IPS-NIHi7 (cell line): ENCODE data around the gene FCHSD2.
"Not testable (repeated sequence)": the region's sequence is repeated elsewhere in the genome, so short reads cannot be mapped to it uniquely, and the experiment has no call there.

Experiments used
- DNase-seq: peaks from one replicate; pipeline ENCODE4 v3.0.0; 2012; ENCODE audit warnings: mixed read lengths; ENCODE audit errors: extremely low spot score

FCHSD2 gene

DNA sequence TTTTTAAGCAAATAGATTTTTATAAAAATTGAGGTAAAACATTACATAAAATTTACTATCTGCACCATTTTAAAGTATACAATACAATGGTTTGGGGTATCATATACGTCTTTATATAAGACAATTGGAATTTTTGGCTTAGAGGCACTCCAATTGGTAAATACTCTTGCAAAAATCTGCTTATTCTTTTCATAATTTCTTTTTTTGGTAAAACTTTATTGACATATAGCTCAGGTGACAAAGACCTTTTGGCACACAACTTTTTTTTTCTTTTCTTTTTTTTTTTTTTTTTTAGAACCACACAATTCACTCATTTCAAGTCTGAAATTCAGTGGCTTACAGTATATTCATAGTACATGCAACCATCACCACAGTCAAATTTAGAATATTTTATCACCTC lies 270.1 kb downstream of the FCHSD2 start:
- no peak for DNase-seq

DNA sequence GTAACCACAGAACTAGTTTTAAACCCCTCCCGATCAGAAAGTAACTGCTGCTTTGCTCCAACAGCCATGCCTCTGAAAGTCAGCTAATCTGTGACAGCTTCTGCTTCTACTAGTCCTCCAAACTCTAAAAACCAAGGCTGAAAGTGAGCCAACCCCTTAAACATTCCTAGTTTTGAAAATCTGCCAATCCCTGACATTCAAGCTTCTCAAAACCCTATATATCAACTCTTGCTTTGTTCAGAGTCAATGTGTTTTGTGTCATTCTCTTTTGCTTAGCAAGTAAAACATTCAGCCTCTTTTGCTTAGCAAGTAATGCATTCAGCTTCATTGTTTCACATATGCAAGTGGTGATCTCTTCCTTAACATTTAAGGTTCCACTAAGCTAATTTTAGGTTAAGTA lies 271.0 kb downstream of the FCHSD2 start:
- DNase-seq = no peak

DNA sequence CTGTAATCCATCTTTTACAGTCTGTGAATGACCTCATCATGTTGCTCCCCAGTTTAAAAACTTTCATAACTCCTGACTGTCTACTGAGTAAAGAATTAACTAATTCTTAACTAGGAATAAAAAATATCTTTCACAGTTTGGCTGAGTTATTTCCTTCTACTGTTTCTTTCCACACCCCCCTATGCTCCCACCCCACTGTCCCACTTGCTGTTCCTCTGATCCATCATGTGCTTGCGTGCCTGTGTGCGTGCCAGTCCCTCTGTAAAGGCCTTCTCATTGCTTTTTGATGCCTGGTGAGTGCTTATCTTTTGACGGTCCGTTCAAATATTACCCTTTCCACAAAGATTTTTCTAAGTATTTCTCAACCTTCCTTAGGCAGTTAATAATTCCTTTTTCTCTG lies 272.3 kb downstream of the FCHSD2 start:
- DNase-seq = no peak

DNA sequence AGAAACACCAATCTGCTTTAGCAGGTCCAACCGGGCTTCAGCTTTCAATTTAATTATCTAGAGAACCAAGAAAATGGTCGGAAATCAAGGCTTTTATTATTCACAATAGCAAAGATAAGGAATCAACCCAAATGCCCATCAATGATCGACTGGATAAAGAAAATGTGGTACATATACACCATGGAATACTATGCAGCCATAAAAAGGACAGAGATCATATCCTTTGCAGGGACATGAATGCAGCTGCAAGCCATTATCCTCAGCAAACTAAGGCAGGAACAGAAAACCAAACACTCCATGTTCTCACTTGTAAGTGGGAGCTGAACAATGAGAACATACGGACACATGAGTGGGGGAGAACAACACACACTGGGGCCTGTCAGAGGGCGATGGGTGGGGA lies 274.1 kb downstream of the FCHSD2 start:
- no peak for DNase-seq

DNA sequence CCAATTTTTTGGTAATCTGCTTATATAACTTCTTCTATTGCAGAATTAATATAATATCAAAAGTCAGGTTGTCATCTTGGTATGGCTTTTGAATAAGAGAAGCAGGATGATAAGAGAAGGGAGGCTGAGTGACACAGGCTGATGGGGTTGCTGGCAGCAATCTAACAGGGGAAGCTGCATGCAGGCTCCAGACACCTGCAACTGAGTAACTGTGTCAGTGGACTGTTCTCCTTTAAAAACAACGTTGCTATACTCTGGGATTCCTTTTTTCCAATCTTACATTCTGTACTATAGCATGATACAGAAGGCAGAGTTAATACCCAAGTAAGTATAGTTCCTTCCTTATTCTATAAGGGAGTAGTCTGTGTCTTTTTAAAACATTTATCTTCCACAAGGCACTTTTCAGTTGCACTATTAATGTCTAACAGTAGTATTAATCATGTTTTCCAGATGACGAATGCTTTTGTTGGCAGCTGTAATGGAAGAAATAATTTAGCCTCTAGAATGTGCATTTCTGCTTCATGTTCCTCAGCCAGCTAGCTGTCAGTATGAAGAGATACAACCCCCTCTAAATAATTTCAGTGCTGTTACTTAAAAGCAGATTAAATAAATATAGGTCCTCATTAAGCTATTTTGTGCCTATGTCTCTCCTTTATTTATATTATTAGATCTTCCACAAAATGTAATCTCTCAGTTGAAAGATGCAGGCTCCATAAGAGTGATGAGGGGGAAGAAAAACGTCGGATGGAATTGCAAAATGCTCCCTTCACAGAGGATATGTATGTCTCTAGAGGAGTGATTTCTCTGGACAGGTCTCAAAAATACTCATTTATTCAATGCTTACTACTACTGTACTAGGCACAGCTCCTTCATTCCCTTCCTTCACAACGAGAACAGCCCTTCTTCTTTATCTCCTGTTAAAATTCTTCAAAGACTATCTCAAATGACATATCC lies 277.1 kb downstream of the FCHSD2 start:
- no peak for DNase-seq

DNA sequence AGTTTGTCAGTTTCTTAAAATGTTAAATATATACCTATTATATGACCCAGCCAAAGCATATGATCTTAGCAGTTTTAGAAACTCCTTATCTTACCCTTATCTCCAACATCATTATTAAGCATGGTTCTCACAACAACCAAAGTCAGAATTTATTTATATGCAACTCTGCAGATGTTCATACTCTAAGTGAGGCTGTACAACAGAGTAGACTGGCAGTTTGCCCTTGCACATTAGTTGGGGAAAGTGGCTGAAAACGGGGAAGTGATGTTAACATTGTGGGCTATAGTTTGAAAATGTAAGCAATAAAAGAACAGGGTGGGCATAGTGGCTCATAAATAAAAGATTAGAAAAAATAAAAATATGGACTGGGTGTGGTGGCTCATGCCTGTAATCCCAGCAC lies 278.2 kb downstream of the FCHSD2 start:
- no peak for DNase-seq

DNA sequence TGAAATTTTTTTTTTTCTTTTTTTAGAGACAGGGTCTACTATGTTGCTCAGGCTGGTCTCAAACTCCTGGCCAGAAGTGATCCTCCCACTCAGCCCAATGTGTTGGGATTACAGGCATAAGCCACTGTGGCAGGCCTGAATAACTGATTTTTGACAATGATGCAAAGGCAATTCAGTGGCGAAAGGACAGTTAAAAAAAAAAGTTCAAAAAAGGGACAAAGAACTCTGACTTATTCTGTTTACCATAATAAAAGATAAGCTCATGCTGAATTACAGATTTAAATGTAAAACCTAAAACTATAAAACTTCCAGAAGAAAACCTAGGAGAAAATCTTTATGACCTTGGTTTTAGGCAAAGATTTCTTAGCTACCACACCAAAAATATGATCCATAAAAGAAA lies 279.0 kb downstream of the FCHSD2 start:
- no peak for DNase-seq

DNA sequence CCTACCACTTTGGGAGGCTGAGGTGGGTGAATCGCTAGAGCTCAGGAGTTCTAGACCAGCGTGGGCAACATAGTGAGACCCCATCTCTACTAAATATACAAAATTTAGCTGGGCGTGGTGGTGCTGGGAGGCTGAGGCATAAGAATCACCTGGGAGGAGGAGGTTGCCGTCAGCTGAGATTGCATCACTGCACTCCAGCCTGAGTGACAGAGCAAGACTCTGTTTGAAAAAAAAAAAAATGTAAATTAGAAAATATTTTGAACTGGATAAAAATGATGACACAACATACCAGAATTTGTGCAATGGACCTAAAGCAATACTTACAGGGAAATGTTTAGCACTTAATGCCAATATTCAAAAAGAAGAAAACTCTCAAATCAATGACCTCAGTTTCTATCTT lies 281.5 kb downstream of the FCHSD2 start:
- DNase-seq = no peak

DNA sequence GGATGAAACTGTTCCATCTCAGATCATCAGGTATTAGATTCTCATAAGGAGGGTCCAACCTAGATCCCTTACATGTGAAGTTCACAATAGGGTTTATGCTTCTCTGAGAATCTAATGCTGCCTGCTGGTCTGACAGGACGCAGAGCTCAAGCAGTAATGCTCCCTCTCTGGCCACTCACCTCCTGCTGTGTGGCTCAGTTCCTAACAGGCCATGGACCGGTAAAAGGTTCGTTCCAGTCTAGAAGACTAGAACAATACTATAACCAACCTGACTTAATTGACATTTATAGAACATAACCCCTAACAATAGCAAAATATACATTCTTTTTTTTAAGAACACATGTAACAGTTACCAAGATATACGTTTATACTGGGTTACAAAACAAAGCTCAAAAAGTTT lies 282.1 kb downstream of the FCHSD2 start:
- no peak for DNase-seq

DNA sequence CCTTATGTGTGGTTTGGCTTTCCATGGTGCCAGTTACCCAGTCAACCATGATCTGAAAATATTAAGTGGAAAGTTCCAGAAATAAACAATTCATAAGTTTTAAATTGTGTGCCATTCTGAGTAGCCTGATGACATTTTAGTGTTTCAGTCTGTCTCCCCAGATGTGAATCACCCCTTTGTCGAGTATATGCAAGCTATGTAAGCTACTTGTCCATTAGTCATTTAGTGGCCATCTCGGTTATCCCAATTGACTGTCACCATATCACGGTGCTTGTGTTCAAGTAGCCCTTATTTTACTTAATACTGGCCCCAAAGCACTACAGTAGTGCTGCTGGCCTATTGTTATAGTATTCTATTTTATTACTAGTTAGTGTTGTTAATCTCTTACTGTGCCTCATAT lies 283.0 kb downstream of the FCHSD2 start:
- DNase-seq = no peak

DNA sequence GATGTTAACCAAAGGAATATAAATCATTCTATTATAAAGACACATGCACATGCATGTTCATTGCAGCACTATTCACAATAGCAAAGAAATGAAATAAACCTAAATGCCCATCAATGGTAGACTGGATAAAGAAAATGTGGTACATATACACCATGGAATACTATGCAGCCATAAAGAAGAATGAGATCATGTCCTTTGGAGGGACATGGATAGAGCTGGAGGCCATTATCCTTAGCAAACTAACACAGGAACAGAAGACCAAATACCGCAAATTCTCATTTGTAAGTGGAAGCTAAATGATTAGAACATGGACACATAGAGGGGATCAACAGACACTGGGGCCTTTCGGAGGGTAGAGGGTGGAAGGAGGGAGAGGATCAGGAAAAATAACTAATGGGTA lies 283.9 kb downstream of the FCHSD2 start:
- DNase-seq = not testable (repeated sequence)

DNA sequence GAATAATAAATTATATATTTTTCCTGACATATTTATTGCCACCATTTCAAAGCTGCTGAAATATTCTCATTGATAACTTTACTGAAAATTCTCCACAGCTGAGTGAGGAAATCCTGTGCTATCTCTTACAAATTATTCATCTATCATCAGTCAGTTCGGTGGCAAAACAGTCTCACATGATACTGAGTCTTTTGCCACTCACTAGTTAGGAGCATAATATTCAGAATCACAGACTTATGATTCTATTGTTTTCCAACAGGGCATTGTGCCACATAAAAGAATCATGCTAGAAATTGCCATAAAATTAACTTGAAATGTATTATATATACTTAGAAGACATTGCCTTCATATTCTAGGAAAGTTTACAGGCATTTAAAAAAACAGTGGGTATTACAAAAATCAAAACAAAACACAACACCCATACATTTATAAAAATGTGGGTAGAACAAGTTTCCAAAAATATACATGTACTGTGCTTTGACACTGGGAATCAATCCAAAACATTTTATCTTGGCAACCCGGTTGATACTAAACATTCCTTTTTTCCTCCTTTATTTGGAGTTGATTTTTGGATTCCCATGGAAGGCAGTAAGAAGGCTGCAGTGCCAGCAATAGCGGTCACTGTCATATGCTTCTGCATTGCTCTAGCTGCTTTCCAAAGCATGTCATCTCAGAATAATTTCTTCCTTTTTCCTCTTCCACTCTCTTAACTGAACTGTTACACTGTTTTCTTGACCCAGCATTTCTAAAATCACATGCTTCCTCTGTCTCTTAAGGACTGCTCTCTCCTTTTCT lies 285.4 kb downstream of the FCHSD2 start:
- DNase-seq = no peak

DNA sequence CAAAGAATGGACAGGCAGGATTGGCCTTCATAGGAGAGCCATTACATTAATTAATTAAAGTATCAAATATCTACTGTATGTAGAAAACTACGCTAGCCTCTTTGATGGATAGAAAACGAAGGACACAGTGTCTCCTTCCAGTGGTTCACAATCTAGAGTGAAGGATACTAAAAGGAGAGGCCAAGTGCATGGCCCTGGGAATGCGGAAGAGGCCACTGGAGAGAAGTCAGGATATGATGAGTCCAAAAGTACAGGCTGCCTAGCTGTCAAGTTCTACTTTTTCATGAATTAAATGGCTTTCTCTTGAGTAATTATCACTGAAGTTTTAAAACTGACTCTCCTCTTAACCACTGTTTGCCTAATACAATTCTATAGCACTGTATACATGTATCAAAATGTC lies 286.1 kb downstream of the FCHSD2 start:
- DNase-seq = no peak

DNA sequence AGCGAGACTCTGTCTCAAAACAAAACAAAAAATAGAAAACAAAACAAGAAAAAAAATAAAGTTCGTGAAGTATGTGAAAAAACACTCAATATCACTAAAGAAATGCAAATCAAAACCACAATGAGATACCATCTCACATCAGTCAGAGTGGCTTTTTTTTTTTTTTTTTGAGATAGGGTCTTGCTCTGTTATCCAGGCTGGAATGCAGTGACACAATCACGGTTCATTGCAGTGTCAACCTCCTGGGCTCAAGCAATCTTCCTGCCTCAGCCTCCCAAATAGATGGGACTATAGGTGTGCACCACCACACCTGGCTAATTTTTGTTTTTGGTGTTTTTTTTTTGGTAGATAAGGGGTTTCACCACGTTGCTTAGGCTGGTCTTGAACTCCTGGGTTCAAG lies 290.4 kb downstream of the FCHSD2 start:
- DNase-seq = no peak

DNA sequence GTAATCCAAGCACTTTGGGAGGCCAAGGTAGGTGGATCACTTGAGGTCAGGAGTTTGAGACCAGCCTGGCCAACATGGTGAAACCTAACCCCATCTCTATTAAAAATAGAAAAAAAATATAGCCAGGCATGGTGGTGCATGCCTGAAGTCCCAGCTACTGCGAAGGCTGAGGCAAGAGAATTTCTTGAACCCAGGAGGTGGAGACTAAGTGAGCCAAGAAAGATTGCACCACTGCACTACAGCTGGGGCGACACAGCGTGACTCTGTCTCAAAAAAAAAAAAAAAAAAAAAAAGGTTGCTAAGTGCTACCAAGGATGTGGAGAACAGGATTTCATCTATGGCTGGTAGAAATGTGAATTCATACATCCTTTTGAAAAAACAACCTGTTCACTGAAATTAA lies 291.3 kb downstream of the FCHSD2 start:
- no peak for DNase-seq

DNA sequence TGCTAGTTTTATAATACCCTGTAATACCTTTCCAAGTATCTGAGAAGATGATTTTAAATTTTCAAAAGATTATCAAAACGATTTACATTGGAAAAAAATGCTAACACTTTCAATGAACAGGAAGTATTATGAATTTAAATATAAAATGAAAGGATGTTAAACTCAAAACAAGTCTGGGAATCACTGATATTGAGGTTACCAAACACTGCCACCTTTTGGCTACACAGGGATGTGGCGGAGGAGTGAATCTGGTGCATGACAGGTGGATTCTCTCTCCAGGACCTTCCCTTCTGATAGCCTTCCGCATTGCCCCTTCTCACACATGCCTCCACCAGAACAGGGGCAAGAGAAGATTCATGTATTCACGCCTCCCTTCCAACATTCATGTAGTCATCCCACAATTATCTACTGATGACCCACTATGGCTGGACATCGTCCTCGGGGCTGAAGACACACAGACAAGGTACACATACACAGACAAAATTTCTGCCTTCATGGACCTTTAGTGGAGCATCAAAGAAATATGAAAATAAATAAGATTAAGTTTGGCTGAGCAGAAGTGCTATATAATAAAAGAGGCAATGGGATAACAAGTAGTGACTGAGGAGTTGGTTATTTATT lies 293.2 kb downstream of the FCHSD2 start:
- DNase-seq = peak; percentile 80

DNA sequence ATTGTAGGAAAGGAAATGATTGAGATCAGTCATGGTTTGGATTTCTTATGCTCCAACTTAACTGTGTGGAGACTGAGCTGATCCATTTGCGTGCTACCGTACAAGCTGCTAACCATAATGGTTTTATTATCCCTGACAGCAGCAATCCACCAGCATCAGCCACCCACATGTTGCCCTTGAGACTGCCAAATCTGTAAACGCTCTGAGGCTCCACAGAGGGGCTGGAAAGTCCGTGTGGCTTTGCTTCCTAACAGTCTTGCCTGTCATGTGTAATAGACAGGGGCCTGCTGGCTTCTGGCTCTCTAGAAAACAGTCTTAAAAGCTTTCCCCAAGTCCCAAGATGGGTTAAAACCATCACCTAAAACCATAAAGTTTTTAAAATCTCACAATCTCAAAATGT lies 297.8 kb downstream of the FCHSD2 start:
- DNase-seq = no peak

DNA sequence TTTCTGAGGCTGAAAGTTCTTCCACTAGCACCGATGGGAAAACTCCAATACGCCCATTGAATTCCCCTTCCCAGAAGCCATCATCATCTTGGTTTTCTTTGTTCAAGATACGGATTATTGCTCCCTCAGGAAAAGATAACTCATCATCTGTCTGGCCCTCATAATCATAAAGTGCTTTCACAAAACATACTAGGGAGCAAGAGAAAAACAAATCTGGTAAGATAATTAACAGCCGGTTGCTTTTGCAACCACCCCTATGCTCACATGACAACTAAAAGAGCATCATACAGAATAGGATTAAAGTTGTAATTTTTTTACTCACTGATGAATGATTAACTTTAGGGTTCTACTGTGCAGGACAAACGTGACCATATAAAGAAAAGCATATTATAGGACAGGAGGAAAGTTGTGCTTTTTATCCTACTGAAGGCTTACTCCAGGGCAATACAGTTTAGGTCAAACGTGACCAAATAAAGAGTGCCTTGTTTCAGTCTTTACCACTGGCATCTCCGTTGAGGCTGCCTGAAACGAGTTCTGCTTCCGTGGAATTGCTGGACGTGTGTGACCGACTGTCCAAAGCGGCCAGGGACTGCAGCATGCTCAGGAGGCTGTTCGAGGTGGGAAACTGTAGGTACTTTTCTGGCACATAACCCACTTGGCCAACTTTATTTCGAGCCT lies 299.3 kb downstream of the FCHSD2 start:
- no peak for DNase-seq

DNA sequence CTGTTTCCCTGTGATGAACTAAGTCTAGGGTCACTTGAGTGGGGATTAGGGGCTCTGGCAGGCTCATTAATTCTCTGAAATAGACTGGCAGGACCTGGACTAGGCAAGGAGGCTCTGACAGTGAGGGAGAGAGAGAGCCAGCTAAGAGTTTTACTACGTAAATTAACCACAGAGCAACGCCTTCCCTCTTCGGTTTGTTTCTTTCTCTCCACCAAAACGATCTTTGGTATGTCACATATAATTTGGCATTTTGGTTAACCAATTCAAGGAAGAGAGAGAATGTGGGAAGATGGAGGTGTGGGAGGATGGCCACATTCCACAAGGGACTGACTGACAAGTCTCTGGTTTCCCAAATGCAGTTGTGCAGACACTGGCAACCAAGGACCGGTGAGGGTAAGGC lies 300.0 kb downstream of the FCHSD2 start:
- DNase-seq = no peak

DNA sequence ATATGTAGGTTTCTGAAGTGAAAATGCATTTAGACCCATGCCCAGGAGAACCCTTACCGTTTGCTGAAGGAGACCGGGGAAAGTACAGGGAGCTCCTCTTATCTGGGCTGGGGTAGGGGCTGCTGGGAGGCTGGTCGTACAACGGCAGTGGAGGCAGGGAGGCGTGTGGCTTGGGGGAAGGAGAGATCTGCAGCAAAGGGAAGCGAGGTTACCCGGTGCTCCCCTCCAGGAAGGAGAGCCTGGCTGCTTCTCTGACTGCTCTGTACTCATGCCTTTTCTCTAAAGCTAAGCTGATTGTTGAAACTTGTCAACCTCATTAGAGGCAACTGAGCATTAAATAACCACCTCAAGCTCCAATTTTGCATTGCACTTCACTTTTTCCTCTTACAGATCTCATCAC lies 300.7 kb downstream of the FCHSD2 start:
- DNase-seq = no peak

DNA sequence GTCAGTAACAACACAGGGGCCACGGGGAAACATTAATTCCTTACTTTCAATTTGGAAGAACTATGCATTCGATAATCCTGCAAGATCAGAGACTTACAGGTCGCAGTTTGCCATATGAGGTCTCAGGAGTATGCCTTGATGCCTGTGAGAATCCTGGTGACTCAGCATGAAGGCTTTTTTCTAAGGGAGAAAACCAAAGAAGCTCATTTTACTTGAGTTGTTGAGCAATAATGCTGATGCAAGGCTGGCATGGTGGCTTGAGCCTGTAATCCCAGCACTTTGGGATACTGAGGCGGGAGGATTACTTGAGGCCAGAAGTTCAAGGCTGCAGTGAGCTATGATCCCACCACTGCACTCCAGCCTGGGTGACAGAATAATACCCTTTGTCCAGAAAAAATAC lies 301.3 kb downstream of the FCHSD2 start:
- no peak for DNase-seq

DNA sequence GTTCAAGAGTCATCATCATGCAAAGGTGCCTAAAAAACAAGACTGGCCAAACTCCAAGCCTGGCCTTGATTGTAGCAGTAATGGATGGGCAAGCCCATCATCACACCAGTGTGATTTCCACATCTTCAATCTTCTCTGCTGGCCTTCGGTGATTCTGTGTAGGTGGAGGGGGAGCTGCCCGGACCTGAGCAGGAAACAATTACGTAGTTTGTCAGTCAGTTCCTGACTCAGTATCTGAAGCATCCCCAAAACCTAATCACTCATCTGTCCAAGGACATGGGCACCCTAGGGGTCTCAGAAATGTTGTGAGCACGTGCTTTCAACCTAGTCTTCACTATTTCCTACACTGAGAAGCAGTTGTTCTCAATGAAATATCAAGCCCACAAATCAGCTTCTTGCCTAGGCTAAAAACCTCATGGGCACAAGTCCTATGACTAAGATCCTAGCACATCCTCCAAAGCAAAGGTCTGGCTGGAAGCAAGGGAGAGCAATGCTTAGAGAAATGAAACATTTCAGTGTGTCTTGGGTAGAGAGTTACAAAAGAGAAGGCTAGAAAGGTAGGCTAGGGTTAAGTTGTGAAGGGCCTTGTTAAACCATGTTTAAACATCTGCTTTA lies 303.3 kb downstream of the FCHSD2 start:
- DNase-seq = no peak
